ENCODE data around the gene ETS1.

ETS1 gene

DNA sequence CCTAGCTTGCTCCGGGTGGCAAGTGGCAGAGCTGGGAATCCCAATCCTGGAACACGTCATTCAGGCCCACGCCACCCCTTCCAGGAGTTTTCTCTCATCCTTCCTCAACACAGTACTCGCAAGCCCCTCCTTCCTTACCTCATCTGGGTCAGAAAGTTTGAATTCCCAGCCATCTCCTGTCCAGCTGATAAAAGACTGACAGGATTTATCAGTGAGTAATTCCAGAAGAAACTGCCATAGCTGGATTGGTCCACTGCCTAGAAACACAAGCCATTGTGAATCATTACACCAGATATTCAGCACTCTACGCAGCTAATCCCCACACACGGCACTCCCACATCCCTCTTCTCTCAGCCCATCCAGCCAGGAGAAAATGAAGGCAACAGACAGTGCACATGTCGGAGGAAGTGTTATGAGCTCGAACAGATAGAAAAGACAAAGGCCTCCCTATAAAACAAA lies 124.0 kb downstream of the ETS1 start:
- H3K9me3 ChIP-seq (ENCODE audit: control insufficient read depth, insufficient read depth, low read depth, low read length): no peaks in the 10 kb centered on the region
- no peaks in the 10 kb centered on the region for H3K4me1 ChIP-seq (ENCODE audit: control insufficient read depth, insufficient read depth, low read length)
- no peak overlapping the region for H3K27ac ChIP-seq (ENCODE audit: extremely low read depth, low read depth, low read length)
- CTCF ChIA-PET: interaction anchor here (0.6 kb wide), 1 partner anchor 93 kb away, joined by 3 read pairs; no protein-coding TSS in a partner anchor
- no peak overlapping the region for H3K4me3 ChIP-seq (ENCODE audit: low read depth, low read length)
- POLR2A ChIA-PET: interaction anchor here (0.6 kb wide), 1 partner anchor 18 kb away, joined by 3 read pairs; no protein-coding TSS in a partner anchor
- H3K36me3 ChIP-seq (ENCODE audit: control insufficient read depth in 2 of 2, insufficient read depth in 1 of 2, low read length in 2 of 2): peaks cover 0 to 12% of the 10 kb centered on the region in 2 experiments; a peak in 1 of 3 replicates
- TF ChIP-seq EGR2 (tag by site-specific recombination; IDR thresholded peaks at IDR 0.05; ENCODE audit: low read depth): no peak
- TF ChIP-seq ZNF549 (tag by site-specific recombination; IDR thresholded peaks at IDR 0.05): no peak
- TF ChIP-seq, protein P1, sequence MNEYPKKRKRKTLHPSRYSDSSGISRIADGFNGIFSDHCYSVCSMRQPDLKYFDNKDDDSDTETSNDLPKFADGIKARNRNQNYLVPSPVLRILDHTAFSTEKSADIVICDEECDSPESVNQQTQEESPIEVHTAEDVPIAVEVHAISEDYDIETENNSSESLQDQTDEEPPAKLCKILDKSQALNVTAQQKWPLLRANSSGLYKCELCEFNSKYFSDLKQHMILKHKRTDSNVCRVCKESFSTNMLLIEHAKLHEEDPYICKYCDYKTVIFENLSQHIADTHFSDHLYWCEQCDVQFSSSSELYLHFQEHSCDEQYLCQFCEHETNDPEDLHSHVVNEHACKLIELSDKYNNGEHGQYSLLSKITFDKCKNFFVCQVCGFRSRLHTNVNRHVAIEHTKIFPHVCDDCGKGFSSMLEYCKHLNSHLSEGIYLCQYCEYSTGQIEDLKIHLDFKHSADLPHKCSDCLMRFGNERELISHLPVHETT (tag by site-specific recombination; IDR thresholded peaks at IDR 0.05): no peak
- TF ChIP-seq ZNF530 (tag by site-specific recombination; IDR thresholded peaks at IDR 0.05; ENCODE audit: low read depth): no peak
- TF ChIP-seq, protein P2, sequence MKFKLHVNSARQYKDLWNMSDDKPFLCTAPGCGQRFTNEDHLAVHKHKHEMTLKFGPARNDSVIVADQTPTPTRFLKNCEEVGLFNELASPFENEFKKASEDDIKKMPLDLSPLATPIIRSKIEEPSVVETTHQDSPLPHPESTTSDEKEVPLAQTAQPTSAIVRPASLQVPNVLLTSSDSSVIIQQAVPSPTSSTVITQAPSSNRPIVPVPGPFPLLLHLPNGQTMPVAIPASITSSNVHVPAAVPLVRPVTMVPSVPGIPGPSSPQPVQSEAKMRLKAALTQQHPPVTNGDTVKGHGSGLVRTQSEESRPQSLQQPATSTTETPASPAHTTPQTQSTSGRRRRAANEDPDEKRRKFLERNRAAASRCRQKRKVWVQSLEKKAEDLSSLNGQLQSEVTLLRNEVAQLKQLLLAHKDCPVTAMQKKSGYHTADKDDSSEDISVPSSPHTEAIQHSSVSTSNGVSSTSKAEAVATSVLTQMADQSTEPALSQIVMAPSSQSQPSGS (tag by site-specific recombination; IDR thresholded peaks at IDR 0.05; ENCODE audit: low read depth): no peak
- TF ChIP-seq RBAK (tag by site-specific recombination; IDR thresholded peaks at IDR 0.05): no peak
- no peak for TF ChIP-seq ZNF239 (tag by site-specific recombination; IDR thresholded peaks at IDR 0.05)
- TF ChIP-seq, protein P3, sequence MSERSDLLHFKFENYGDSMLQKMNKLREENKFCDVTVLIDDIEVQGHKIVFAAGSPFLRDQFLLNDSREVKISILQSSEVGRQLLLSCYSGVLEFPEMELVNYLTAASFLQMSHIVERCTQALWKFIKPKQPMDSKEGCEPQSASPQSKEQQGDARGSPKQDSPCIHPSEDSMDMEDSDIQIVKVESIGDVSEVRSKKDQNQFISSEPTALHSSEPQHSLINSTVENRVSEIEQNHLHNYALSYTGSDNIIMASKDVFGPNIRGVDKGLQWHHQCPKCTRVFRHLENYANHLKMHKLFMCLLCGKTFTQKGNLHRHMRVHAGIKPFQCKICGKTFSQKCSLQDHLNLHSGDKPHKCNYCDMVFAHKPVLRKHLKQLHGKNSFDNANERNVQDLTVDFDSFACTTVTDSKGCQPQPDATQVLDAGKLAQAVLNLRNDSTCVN (tag by site-specific recombination; optimal IDR thresholded peaks at IDR 0.05): no peak
- TF ChIP-seq ZNF146 (tag by site-specific recombination; IDR thresholded peaks at IDR 0.05): no peak
- no peak for TF ChIP-seq ZNF37A (tag by site-specific recombination; IDR thresholded peaks at IDR 0.05)
- no peak for TF ChIP-seq PRDM1 (tag by site-specific recombination; IDR thresholded peaks at IDR 0.05)
- no peak for TF ChIP-seq ZBTB21 (tag by site-specific recombination; IDR thresholded peaks at IDR 0.05)

DNA sequence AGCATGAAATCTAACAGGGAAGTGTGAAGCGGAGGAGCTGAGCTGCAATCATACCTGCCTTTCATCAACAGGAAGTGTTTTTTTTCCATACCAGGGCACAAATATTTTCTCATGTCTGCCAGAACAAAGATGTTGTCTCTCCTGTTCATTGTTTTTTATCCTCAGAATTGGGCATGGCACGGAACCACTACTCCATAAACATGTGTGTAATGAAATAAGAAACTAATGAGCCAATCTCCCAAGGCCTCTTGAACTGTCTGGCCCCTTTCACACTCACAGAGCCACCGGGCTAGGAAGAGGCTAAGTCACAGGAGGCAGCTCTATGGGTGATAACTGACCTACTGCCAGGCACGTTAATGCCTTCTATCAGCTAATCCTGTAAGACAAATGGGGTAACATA lies 124.4 kb downstream of the ETS1 start:
- TF ChIP-seq, protein P4, sequence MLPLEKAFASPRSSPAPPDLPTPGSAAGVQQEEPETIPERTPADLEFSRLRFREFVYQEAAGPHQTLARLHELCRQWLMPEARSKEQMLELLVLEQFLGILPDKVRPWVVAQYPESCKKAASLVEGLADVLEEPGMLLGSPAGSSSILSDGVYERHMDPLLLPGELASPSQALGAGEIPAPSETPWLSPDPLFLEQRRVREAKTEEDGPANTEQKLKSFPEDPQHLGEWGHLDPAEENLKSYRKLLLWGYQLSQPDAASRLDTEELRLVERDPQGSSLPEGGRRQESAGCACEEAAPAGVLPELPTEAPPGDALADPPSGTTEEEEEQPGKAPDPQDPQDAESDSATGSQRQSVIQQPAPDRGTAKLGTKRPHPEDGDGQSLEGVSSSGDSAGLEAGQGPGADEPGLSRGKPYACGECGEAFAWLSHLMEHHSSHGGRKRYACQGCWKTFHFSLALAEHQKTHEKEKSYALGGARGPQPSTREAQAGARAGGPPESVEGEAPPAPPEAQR (tag by site-specific recombination; IDR thresholded peaks at IDR 0.05): no peak
- TF ChIP-seq ZNF76 (tag by site-specific recombination; IDR thresholded peaks at IDR 0.05; ENCODE audit: borderline replicate concordance, low read depth) (no peak), ZNF174 (tag by site-specific recombination; IDR thresholded peaks at IDR 0.05) (no peak), ZNF623 (tag by site-specific recombination; IDR thresholded peaks at IDR 0.05) (no peak), ZNF664 (tag by site-specific recombination; IDR thresholded peaks at IDR 0.05) (no peak), ZNF366 (tag by site-specific recombination; conservative IDR thresholded peaks at IDR 0.05) (no peak), ZFP41 (tag by site-specific recombination; IDR thresholded peaks at IDR 0.05; ENCODE audit: borderline replicate concordance) (no peak), ZBTB48 (tag by site-specific recombination; IDR thresholded peaks at IDR 0.05) (no peak), ZNF658 (tag by site-specific recombination; IDR thresholded peaks at IDR 0.05) (no peak), ZNF701 (tag by site-specific recombination; IDR thresholded peaks at IDR 0.05) (no peak), ZNF138 (tag by site-specific recombination; IDR thresholded peaks at IDR 0.05; ENCODE audit: borderline replicate concordance) (no peak)
- TF ChIP-seq, protein P5, sequence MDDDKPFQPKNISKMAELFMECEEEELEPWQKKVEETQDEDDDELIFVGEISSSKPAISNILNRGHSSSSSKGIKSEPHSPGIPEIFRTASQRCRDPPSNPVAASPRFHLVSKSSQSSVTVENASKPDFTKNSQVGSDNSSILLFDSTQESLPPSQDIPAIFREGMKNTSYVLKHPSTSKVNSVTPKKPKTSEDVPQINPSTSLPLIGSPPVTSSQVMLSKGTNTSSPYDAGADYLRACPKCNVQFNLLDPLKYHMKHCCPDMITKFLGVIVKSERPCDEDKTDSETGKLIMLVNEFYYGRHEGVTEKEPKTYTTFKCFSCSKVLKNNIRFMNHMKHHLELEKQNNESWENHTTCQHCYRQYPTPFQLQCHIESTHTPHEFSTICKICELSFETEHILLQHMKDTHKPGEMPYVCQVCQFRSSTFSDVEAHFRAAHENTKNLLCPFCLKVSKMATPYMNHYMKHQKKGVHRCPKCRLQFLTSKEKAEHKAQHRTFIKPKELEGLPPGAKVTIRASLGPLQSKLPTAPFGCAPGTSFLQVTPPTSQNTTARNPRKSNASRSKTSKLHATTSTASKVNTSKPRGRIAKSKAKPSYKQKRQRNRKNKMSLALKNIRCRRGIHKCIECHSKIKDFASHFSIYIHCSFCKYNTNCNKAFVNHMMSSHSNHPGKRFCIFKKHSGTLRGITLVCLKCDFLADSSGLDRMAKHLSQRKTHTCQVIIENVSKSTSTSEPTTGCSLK (tag by site-specific recombination; IDR thresholded peaks at IDR 0.05): no peak
- TF ChIP-seq, protein P6, sequence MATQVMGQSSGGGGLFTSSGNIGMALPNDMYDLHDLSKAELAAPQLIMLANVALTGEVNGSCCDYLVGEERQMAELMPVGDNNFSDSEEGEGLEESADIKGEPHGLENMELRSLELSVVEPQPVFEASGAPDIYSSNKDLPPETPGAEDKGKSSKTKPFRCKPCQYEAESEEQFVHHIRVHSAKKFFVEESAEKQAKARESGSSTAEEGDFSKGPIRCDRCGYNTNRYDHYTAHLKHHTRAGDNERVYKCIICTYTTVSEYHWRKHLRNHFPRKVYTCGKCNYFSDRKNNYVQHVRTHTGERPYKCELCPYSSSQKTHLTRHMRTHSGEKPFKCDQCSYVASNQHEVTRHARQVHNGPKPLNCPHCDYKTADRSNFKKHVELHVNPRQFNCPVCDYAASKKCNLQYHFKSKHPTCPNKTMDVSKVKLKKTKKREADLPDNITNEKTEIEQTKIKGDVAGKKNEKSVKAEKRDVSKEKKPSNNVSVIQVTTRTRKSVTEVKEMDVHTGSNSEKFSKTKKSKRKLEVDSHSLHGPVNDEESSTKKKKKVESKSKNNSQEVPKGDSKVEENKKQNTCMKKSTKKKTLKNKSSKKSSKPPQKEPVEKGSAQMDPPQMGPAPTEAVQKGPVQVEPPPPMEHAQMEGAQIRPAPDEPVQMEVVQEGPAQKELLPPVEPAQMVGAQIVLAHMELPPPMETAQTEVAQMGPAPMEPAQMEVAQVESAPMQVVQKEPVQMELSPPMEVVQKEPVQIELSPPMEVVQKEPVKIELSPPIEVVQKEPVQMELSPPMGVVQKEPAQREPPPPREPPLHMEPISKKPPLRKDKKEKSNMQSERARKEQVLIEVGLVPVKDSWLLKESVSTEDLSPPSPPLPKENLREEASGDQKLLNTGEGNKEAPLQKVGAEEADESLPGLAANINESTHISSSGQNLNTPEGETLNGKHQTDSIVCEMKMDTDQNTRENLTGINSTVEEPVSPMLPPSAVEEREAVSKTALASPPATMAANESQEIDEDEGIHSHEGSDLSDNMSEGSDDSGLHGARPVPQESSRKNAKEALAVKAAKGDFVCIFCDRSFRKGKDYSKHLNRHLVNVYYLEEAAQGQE (tag by site-specific recombination; IDR thresholded peaks at IDR 0.05): no peak
- Histone ChIP-seq H3K4me3 (ENCODE audit: low read depth, low read length) (no peak overlapping the region), H3K27ac (ENCODE audit: extremely low read depth, low read depth, low read length) (no peak overlapping the region), H3K36me3 (ENCODE audit: control insufficient read depth in 2 of 2, insufficient read depth in 1 of 2, low read length in 2 of 2) (peaks cover 0 to 17% of the 10 kb centered on the region in 2 experiments; a peak in 1 of 3 replicates), H3K4me1 (ENCODE audit: control insufficient read depth, insufficient read depth, low read length) (no peaks in the 10 kb centered on the region), H3K9me3 (ENCODE audit: control insufficient read depth, insufficient read depth, low read depth, low read length) (no peaks in the 10 kb centered on the region)
- POLR2A ChIA-PET: interaction anchor here (0.6 kb wide), 1 partner anchor 18 kb away, joined by 3 read pairs; no protein-coding TSS in a partner anchor
- CTCF ChIA-PET: no interaction called here

All from HEK293 (cell line).